Measurements from ENCODE around the gene ZNF280B. TPM values are rescaled to one million over a fixed set of nuclear protein-coding genes. Genes with fewer than 3 reads are reported as not detected.

The ZNF280B gene
- total RNA-seq, 1 experiment from 2014 or later, result 8.2 TPM

DNA sequence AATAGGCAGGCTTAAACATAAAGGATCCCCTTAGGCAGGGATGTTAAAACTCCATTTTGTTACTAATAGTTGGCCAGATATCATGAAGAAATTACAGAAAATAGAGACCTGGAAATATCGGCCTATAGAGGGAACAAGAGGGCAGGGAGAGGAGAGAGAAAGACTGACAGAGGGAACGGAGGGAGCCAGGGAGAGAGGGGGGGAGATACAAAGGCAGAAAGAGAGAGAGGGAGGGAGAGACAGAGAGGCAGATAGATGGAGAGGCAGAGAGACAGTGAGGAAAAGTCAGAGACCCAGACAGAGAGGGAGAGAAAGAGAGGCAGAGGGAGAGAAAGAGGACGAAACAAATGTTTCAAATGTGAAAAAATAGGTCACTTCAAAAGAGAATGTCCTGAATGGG, 53.5 kb downstream of the ZNF280B start:
- Histone ChIP-seq H3K18ac (ENCODE audit: insufficient read length, low read depth, low read length) (no peak overlapping the region), H3K14ac (ENCODE audit: insufficient read depth, low read length) (no peak overlapping the region), H2BK20ac (ENCODE audit: low read depth, low read length, poor library complexity, severe bottlenecking) (no peak overlapping the region), H3K56ac (ENCODE audit: insufficient read length, low read depth, low read length) (no peak overlapping the region), H2BK15ac (ENCODE audit: low read depth, low read length) (no peak overlapping the region), H4K5ac (ENCODE audit: insufficient read length, low read depth, low read length) (no peak overlapping the region), H3K4ac (ENCODE audit: low read depth, low read length) (no peak overlapping the region), H3K23ac (ENCODE audit: insufficient read length, low read depth, low read length) (no peak overlapping the region), H2BK12ac (ENCODE audit: insufficient read length, low read depth, low read length) (no peak overlapping the region), H3K23me2 (ENCODE audit: insufficient read length, low read depth, low read length, poor library complexity, severe bottlenecking) (no peaks in the 10 kb centered on the region), H3K79me1 (ENCODE audit: insufficient read depth, low read depth, low read length, poor library complexity, severe bottlenecking) (no peaks in the 10 kb centered on the region), H3K9me3 (ENCODE audit: control insufficient read depth, low read depth, low read length) (peaks cover 26% of the 10 kb centered on the region), H2BK120ac (ENCODE audit: low read depth, low read length, poor library complexity, severe bottlenecking) (no peak overlapping the region), H3K27me3 (ENCODE audit: insufficient read depth, low read length) (peaks cover 46% of the 10 kb centered on the region), H4K8ac (replicated peaks; ENCODE audit: insufficient read length, low read depth, low read length) (no peak overlapping the region), H3K4me1 (ENCODE audit: insufficient read depth, low read length) (no peaks in the 10 kb centered on the region), H2BK5ac (ENCODE audit: insufficient read length, low read length) (no peak overlapping the region), H3K9ac (ENCODE audit: extremely low read depth, insufficient read length, low read length) (no peak overlapping the region), H3K4me2 (ENCODE audit: insufficient read depth, insufficient read length, low read length) (no peak overlapping the region), H3K79me2 (ENCODE audit: insufficient read depth, low read length) (no peaks in the 10 kb centered on the region), H3K27ac (ENCODE audit: insufficient read length, low read depth, low read length) (no peak overlapping the region), H4K20me1 (ENCODE audit: control insufficient read depth, insufficient read depth, insufficient read length) (no peaks in the 10 kb centered on the region), H2AFZ (ENCODE audit: low read length) (no peak overlapping the region), H4K91ac (ENCODE audit: insufficient read length, low read depth, low read length) (no peak overlapping the region), H3T11ph (ENCODE audit: low read length) (no peak overlapping the region), H2AK5ac (ENCODE audit: insufficient read length, low read length) (no peak overlapping the region)
- Mint-ChIP-seq H3K9me3 (peaks cover 60 to 63% of the 10 kb centered on the region in 2 experiments), H3K36me3 (ENCODE audit: insufficient read depth in 1 of 3, low read depth in 3 of 3) (peaks cover 8 to 13% (median 10%) of the 10 kb centered on the region in 3 experiments; a peak in 6 of 7 replicates), H3K4me1 (no peaks in the 10 kb centered on the region; a peak in 1 of 4 replicates), H3K4me3 (no peak overlapping the region), H3K27ac (no peak overlapping the region), H3K27me3 (ENCODE audit: low read depth) (peaks cover 100% of the 10 kb centered on the region)
- no peak for DNase-seq
- WGBS (ENCODE audit: extremely low coverage, insufficient read length, low lambda C conversion rate), result no CpG with 5 or more reads among the region's 3 CpGs
- TF ChIP-seq, protein P1, sequence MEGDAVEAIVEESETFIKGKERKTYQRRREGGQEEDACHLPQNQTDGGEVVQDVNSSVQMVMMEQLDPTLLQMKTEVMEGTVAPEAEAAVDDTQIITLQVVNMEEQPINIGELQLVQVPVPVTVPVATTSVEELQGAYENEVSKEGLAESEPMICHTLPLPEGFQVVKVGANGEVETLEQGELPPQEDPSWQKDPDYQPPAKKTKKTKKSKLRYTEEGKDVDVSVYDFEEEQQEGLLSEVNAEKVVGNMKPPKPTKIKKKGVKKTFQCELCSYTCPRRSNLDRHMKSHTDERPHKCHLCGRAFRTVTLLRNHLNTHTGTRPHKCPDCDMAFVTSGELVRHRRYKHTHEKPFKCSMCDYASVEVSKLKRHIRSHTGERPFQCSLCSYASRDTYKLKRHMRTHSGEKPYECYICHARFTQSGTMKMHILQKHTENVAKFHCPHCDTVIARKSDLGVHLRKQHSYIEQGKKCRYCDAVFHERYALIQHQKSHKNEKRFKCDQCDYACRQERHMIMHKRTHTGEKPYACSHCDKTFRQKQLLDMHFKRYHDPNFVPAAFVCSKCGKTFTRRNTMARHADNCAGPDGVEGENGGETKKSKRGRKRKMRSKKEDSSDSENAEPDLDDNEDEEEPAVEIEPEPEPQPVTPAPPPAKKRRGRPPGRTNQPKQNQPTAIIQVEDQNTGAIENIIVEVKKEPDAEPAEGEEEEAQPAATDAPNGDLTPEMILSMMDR (conservative IDR thresholded peaks at IDR 0.05), result no peak
